ENCODE results near the gene BMP6.

GRCh38 chr6:7919871-7920270, 194.0 kb downstream of the BMP6 start:
- TF ChIP-seq CTCF (IDR thresholded peaks at IDR 0.05; ENCODE audit: extremely low read depth in 1 of 2, insufficient read depth in 1 of 2, low read depth in 1 of 2, low read length in 2 of 2), result no peak
- TF ChIP-seq POLR2A (IDR thresholded peaks at IDR 0.05; ENCODE audit: low read depth, low read length), result no peak

Data from endothelial cell of umbilical vein (primary cell).